Fibroblast of villous mesenchyme (primary cell): ENCODE data around the gene TBC1D25. TPM values are rescaled to one million over a fixed set of nuclear protein-coding genes. Genes with fewer than 3 reads are reported as not detected.
A peak's percentile ranks its signal among the peaks of the same experiment; 100 is the strongest.

ENCODE experiments used
- DNase-seq: peaks from one replicate; pipeline ENCODE4 v3.0.0-alpha.2; 2010; ENCODE audit warnings: low read depth
- H3K4me3 ChIP-seq: 2 replicates; pipeline ENCODE4 v1.5.1; 2011; ENCODE audit warnings: low read depth, mild to moderate bottlenecking, low read length
- total RNA-seq: library from RNA; depleted of rRNA; stranded (reverse); fragments of >200 nt; gene quantifications from 2 replicates; pipeline ENCODE4 v1.2.3, GENCODE V29; 2012
- TF ChIP-seq, protein P1 (sequence below): IDR thresholded peaks from 2 replicates; pipeline ENCODE4 v1.5.1; 2012; ENCODE audit warnings: low read depth, mild to moderate bottlenecking, low read length; ENCODE audit not compliant: insufficient read depth

TBC1D25 gene
- total RNA-seq, 1 donor: 7.8 TPM

DNA sequence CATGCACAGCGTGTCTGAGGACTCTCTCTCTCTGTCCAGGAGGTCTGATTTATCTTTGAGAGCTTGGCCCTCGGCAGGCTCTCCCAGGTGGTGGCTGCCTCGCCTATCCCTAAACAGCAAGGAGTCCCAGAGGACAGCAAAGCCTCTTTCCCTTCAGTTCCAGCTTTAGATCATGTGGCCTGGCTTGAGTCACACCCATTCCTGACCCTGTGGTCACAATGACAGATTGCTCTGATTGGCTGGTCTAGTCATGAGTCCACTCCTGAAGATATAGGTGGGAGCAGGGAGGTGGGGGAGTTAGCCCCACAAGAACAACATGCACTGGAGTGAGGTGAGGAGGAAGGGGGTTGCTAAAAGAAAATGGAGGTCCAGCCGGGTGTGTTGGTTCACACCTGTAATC lies 42.9 kb upstream of the TBC1D25 start:
- no peak overlapping the region for H3K4me3 ChIP-seq
- DNase-seq: no peak
- TF ChIP-seq, protein P1, sequence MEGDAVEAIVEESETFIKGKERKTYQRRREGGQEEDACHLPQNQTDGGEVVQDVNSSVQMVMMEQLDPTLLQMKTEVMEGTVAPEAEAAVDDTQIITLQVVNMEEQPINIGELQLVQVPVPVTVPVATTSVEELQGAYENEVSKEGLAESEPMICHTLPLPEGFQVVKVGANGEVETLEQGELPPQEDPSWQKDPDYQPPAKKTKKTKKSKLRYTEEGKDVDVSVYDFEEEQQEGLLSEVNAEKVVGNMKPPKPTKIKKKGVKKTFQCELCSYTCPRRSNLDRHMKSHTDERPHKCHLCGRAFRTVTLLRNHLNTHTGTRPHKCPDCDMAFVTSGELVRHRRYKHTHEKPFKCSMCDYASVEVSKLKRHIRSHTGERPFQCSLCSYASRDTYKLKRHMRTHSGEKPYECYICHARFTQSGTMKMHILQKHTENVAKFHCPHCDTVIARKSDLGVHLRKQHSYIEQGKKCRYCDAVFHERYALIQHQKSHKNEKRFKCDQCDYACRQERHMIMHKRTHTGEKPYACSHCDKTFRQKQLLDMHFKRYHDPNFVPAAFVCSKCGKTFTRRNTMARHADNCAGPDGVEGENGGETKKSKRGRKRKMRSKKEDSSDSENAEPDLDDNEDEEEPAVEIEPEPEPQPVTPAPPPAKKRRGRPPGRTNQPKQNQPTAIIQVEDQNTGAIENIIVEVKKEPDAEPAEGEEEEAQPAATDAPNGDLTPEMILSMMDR: no peak

DNA sequence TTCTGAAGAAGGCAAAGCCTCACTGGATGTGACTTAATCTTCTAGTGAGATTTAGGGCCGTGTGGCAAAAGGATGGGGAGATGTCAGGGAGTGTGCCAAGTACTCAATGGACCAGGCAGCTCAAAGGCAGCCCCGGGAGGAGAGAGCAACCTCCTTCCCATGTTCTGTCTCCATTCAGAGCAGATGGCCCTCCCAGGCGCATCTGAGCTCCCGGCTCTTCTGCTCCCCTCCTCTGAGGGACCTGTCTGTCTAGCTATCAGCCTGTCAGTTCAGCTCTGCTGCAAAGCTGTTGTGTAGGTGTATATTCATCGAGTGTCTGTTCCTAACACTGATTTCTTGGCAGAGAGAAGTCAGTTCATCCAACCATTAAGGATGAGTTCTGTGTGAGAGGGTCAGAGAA lies 41.6 kb upstream of the TBC1D25 start:
- TF ChIP-seq, protein P1: no peak
- no peak overlapping the region for H3K4me3 ChIP-seq
- DNase-seq: no peak

GRCh38 chrX:48498374-48498809 lies 41.1 kb upstream of the TBC1D25 start:
- no peak overlapping the region for H3K4me3 ChIP-seq
- peak; percentile 35 for DNase-seq
- TF ChIP-seq, protein P1: no peak

DNA sequence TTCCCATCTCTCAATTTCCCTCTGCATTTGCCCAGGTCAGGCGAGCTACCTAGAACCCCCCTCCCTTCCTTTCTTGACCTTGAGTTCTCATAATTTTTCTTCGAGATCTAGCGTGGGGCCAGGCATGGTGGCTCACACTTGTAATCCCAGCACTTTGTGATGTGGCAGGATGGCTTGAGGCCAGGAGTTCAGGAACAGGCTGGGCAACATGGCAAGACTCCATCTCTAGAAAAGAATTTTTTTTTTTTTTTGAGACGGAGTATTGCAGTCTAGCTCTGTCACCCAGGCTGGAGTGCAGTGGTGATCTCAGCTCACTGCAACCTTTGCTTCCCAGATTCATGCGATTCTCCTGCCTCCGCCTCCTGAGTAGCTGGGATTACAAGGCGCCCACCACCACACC lies 35.3 kb upstream of the TBC1D25 start:
- TF ChIP-seq, protein P1: no peak
- no peak for DNase-seq
- H3K4me3 ChIP-seq: no peak overlapping the region

GRCh38 chrX:48505481-48505880 lies 34.0 kb upstream of the TBC1D25 start:
- TF ChIP-seq, protein P1: no peak
- DNase-seq: no peak

DNA sequence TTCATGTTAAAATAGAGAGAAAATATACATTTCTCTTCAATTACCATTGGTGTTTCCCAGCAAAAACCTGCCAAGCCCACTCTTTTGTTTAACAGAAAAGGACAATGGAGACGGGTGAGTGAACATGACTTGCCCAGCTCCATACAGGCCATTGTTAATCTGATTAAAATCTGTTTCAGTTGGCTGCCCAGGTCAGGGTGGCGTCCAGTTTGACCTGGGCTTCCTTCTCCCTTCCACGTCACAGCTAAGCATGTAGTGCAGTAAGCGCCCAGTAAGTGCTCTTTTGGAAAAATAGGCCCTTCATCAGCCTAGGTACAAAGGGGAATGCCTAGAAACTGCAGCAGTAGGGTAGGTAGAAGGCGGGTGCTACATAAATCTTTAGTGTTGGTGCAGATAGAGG lies 32.3 kb upstream of the TBC1D25 start:
- no peak overlapping the region for H3K4me3 ChIP-seq
- no peak for DNase-seq
- TF ChIP-seq, protein P1: no peak

More at GRCh38 chrX:48505481-48505880, 34.0 kb upstream of the TBC1D25 start:
- H3K4me3 ChIP-seq: no peak overlapping the region
